GM10847 (cell line): ENCODE results near the gene KXD1.

Experiments used
- POLR2A ChIP-seq: IDR thresholded peaks from 2 replicates; pipeline ENCODE4 v1.6.1; 2011; ENCODE audit not compliant: insufficient read length; ENCODE audit errors: extremely low read depth

KXD1 gene

DNA sequence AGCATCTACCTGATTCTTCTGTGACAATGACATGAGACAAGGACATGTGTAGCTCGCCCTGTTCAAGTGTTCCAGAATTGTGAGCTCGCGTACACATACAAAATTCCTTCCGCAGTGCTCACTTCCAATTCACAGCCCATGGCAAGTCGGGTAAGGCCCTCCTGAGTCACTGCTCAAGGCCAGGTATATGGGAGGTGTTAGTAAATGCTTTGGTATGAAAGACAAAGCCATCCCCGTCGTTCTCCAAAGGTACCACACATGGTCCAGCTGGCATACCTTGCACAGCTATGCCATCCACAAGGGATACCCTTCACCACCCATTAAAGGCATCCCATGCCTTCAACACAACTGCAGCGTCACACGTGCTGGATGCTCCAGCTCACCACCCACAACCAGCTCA, 31.4 kb upstream of the KXD1 start:
- TF ChIP-seq POLR2A = no peak

DNA sequence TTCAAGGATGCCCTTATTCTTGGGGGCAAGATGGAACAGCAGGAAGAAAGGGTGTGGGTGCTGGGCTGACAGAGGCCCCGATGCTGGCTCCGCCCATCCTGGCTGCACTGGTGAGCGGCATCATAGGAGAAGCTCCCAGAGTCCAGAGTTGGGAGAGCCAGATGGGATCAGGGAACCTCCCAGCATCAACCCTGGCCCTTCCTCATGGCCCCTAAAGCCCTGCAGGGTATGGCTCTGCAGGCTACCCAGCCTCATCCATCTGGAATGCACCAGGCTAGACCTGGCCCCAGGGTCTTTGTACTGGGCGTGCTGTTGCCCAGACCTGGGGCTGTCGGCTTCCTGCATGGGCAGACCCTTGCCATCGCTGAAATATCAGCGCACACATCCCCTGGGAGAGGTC, 27.9 kb upstream of the KXD1 start:
- TF ChIP-seq POLR2A = no peak

DNA sequence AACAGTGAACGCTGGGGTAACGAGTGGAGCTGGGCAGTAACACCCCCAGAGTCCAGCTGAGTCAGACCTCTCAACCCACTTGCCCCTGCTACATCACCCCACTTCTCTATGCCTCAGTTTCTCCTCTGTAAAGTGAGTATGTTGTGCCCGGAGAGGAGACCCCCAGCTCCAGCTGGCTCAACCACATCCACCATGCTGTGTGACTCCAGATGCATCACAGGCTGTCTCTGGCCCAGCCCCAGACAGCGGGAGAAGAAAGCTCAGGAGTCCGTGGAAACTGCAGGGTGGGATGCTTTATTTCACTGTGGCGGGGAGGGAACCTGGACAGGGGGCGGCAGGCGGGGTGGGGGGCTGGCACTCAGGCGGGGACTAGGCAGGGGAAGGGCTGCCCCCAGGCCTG, 26.2 kb upstream of the KXD1 start:
- TF ChIP-seq POLR2A = no peak

DNA sequence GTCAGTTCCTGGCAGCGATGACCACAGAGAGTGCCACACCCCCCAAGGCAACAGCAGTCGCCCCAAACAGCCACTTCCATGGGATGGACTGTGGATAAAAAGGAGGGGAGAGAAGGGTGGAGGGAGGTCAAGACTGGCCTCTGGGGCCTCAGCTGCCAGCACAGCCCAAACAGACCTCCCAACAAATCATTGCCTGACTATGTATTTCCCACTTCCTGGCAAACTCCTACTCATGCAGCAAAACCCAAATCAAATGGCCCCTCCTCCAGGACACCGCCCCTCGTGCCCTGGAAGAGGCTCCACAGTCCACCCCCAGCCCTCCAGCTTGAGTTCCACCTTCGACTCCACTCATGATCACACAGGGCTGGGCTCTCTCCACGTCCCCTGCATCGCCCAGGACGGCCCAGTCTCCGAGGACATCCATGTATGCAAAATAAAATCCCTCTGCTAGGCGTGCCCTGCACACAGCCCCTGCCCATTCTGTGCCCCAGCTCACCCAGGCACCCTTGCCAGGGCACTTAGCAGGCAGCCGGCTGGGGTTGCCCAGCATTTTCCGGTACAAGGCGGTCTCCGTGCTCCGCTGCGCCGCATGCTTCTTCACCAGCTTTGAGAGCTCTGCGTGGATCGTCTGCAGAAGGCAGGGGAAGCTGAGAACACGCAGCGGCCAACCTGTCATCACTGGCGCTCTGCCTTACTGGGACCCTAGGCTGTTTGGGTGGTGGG, 25.3 kb upstream of the KXD1 start:
- TF ChIP-seq POLR2A = no peak

DNA sequence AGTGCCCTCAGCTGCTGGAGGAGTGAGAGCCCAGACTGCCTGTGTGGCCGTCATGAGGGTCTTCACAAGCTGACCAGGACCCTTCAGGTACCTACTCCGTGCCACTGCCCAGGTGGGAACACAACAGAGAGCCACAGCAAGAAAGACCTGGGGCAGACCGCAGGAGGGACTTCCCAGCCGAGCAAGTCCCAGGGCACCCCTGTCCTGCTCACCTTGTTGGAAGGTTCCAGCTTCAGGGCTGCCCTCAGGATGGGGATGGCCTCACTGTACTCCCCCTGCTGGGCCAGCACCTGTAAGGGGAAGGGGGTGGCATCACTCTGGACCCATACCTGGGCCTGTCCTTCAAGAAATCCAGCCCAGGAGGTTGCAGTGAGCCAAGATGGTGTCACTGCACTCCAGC, 24.6 kb upstream of the KXD1 start:
- TF ChIP-seq POLR2A = no peak

DNA sequence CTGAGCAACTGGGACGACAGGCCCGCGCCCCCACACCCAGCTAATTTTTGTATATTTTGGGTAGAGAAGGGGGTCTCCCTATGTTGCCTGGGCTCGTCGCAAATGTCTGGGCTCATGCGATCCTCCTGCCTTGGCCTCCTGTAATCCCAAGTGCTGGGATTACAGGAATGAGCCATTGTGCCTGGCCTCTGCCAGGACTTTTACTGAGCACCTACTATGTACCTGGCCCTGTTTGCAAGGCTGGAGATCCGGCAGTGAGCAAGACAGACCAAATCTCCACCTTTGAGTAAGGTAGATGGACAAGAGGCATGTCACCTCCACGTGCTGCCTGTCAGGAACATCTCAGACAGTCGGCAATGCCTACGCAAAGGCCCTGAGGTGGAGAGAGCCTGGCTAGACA, 21.2 kb upstream of the KXD1 start:
- TF ChIP-seq POLR2A = no peak

DNA sequence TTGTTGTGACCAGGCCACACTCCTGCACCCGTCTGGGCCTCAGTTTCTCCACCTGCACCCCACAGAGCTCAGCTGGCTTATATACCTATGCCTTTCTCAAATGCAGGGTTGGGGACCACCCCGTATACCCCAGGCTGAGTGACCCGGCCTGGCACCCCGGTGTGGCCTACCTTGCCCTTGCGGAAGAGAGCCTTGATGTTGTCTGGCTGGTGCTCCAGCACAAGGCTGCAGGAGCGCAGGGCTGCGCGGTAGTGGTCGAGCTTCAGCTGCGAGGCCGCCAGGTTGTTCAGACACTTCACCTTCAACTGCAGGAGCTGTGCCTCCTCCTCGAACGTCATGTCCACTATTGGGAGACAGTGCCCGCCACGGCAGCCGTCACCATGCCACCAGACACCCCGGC, 20.2 kb upstream of the KXD1 start:
- TF ChIP-seq POLR2A = no peak

DNA sequence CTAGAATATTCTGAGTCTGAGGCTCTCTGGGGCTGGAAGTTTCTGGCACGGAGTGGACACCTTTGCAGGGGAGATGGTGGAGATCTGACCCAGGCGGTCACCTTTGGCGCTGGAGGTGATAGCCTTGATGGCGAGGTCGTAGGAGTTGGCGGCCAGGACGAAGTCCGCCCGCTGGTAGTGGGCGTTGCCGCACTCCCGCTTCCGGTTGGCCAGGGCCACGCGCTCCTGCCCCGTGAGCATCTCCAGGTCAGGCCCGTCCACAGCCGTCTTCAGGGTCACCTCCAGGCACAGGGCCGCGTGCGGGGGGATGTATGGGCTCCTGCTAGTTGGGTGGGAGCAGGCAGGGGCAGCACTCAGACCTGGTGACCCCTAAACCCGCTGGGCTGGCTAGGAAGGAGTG, 19.6 kb upstream of the KXD1 start:
- TF ChIP-seq POLR2A = no peak

DNA sequence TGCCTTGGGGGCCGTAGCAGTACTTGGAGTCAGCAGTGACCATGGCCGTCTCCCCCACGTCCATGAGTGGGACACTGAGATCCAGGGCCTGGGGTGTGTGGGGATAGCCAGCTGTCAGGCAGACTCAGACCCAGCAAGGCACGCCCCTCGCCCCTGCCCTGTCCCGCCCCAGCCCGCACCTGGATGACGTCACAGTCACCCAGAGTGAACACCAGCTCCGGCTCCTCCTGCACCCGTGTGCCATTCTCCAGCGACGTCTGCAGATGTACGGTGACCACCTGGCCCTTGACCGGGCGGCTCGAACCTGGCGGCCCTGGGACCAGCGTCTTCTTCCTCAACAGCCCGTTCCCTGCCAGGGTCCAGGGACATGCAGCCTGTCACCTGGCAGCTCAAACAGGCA, 18.3 kb upstream of the KXD1 start:
- TF ChIP-seq POLR2A = no peak

DNA sequence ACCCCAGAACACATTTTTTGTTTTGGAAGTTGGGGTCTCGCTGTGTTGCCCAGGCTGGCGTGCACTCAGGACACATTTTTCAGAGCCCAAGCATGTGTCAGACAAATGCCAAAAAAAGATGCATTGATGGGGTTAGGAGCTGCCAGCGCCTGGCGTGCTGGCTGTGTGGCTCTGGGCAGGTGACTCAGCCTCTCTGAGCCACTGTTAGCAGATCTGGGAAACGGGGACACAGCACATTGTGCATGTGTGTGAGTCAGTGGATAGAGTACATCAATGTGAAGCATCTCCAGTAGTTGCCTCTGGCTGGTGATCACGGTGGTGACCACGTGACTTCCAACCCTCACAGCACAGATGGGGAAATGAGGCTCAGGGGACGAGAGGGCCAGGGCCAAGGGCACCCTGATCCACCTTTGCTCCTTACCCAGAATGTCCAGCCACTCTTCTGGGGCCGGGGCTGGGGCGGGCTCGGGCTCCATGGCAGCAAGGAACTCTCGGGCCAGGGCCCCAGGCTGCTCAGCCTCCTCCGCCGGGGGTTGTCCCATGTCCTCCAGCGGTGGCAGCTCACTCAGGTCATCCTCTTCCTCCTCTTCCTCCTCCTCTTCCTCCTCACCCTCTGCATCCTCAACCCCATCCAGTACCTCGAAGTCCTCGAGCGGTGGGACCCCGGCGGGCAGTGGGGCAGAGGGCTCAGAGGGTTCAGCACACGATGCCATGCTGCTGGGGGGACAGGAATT, 16.2 kb upstream of the KXD1 start:
- no peak for TF ChIP-seq POLR2A

DNA sequence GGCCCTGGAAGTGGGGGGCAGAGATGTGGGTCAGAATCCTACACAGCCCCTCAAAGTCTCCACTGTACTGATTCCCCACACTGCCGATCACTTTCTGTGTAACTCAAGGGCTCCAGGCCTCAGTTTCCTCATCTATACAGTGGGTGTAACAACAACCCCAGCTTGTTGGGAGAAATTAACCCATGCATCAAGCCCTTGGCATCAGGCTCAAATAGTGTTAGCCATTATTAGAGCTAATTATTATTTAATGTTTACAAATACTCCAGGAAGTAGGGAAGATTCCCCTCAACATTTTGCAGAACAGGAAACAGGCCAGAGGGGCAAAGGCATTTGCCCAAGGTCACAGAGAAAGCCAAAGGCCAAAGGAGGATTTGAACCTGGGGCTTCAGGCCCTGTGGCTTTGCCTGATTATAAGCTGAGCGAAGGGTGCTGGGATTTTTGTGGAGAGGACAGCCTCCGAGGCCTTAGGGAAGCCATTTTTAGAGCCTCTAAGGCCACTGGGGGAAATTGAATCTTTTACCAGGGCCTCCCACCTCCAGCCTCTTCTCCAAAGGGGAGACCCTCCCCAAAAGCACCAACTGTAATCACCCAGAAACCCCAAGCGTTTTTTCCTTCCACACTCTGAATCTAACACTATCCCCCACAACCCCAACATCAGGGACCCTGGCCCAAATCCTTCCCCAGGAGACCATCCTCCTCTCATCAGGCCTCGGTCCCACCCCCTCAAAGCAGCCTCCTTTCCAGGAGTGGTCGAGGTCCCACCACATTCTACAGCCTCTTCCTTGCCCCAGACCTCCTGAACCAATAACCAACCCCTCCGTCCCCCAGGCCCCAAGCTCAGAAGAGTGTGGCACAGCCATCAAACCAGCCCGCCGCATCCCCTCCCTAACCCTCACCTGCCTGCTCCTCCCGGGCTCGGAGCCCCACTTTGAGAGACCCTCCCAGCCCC, 15.4 kb upstream of the KXD1 start:
- no peak for TF ChIP-seq POLR2A

DNA sequence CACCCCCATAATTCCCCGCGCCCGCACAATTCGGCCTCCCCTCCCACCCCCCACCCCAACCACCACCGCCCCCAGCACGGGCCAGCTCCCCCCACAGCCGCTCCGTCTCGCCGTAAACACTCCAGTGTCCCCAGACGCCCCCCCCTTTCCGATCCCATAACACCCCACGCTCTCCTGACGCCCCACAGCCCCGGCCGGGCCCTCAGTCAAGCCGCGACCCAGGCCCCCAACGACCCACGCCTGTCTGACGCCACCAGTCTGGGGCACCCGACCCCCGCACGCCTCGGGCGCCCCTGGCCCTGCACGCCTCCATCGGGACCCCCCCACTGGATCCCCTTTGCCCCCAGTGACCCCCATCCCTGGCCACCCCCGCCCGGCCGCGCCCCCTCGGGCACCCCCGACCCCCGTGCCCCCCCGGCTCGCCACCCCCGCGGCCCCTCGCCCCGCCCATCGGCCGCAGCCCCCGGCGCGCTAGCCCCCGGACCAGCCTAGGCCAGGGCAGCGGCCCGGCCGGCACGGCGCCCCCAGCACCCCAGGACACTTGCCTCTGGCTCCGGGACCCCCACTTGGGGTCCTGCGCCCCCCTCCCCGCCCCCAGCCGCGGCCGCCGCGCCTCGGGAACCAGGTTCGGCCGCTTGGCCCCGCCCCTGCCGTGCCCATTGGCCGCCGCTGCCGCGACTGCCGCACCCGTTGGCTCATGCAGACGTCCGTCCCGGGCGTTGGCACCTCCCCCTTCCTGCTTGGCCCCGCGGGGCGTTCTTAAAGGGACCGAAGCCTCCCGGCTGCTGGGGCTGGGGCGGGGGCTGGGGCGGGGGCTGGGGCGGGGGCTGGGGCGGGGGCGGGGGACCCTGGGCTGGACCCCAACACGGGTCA, 14.5 kb upstream of the KXD1 start, which contains the start of gene FKBP8:
FKBP8 (minus strand) TSS at position 633 of the 873 bp plus-strand sequence. CDS start 1,603 bp downstream, outside the sequence.
- no peak for TF ChIP-seq POLR2A

DNA sequence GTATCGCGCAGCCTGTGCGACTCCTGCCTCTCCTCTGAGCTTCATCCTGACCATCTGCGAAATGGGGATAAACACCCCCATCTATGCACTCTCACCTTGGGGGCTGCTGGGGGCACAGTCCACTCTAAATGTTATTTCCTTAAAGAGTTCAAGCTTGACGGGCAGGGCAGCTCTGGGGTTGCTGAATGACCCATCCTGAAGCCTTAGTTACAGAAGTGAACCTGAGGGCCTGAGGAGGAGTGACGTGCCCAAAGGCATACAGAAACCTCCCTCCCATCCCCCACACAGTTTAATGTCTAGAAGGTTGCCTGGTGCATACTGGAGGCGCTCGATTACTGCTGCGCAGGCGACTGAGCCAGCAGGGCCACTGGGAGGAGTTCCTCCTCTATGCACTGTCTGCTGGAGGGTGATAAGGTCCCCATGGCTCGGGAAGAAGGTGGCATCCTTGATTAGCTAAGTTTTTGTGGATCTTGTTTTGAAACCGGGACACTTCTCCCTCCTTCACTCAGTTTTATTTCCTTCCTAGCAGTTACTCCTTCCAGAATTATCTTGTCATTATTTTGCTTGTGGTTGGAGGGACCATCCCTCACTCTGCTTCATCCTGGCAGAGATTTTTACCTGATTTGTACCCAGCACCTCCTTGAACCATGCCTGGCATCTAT, 13.7 kb upstream of the KXD1 start:
- TF ChIP-seq POLR2A = peak; percentile 25

DNA sequence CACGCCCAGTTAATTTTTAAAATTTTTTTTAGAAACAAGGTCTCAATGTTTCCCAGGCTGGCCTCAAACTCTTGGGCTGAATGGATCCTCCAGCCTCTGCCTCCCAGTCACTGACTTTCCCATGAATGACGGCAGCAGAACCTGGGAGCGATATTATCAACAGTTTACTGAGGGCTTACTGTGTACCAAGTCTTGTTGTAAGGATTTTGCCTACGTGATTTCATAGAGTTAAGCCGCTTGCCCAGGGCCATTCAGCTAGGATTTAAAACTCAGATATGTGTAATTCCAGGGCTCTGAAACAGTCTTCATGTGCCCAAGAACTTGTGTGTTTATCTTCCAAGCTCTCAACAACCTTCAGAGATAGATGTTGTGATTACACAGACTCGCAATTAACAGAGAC, 6.0 kb upstream of the KXD1 start:
- no peak for TF ChIP-seq POLR2A
